GM23338 (cell line): ENCODE measurements around the gene BTN1A1. TPM values are rescaled to one million over a fixed set of nuclear protein-coding genes. Genes with fewer than 3 reads are reported as not detected.

Source experiments
- ATAC-seq: fragments of 200-7000 bp; cut with Tn5 transposase; 3 replicates; pipeline ENCODE4 v1.9.1; 2020
- DNase-seq: peaks from one replicate; pipeline ENCODE4 v3.0.0-alpha.2; 2015; ENCODE audit warnings: low spot score
- H2AFZ ChIP-seq: fragments of 200-600 bp; sonication (generic); 2 replicates; pipeline ENCODE4 v1.8.0; 2016; ENCODE audit warnings: antibody characterized with exemption, mild to moderate bottlenecking, moderate library complexity
- H3F3A ChIP-seq: fragments of 200-600 bp; sonication (generic); replicated peaks from 2 replicates; pipeline ENCODE4 v1.8.0; 2017; ENCODE audit warnings: antibody characterized with exemption, mixed run types, low read depth
- H3K27ac ChIP-seq: fragments of 200-600 bp; sonication (generic); 2 replicates; pipeline ENCODE4 v1.6.1; 2016; ENCODE audit warnings: low read depth
- H3K27me3 ChIP-seq: fragments of 200-600 bp; sonication (generic); 2 replicates; pipeline ENCODE4 v1.8.0; 2016; ENCODE audit warnings: mild to moderate bottlenecking, mixed run types, moderate library complexity; ENCODE audit not compliant: insufficient read depth
- H3K36me3 ChIP-seq: fragments of 200-600 bp; sonication (generic); 2 replicates; pipeline ENCODE4 v1.8.0; 2016; ENCODE audit warnings: mild to moderate bottlenecking; ENCODE audit not compliant: insufficient read depth
- H3K4me1 ChIP-seq: fragments of 200-600 bp; sonication (generic); 2 replicates; pipeline ENCODE4 v1.8.0; 2016; ENCODE audit warnings: mild to moderate bottlenecking, moderate library complexity; ENCODE audit not compliant: insufficient read depth
- H3K4me2 ChIP-seq: fragments of 200-600 bp; sonication (generic); 2 replicates; pipeline ENCODE4 v1.7.1; 2017; ENCODE audit warnings: mixed run types
- H3K4me3 ChIP-seq: fragments of 200-600 bp; sonication (generic); 2 replicates; pipeline ENCODE4 v1.6.1; 2016; ENCODE audit warnings: mixed run types
- H3K79me2 ChIP-seq: fragments of 200-600 bp; sonication (generic); replicated peaks from 2 replicates; pipeline ENCODE4 v1.8.0; 2017; ENCODE audit warnings: mild to moderate bottlenecking; ENCODE audit not compliant: insufficient read depth
- H3K9me2 ChIP-seq: fragments of 200-600 bp; sonication (generic); 2 replicates; pipeline ENCODE4 v1.8.0; 2017; ENCODE audit not compliant: insufficient read depth
- H4K20me1 ChIP-seq: fragments of 200-600 bp; sonication (generic); replicated peaks from 2 replicates; pipeline ENCODE4 v1.8.0; 2017; ENCODE audit warnings: mild to moderate bottlenecking; ENCODE audit not compliant: insufficient read depth
- H3K27ac Mint-ChIP-seq: 2 replicates; pipeline ENCODE4 v1.8.0; 2020; ENCODE audit warnings: inconsistent platforms, mild to moderate bottlenecking, moderate library complexity, mixed read lengths
- H3K27me3 Mint-ChIP-seq: 3 replicates; pipeline ENCODE4 v1.8.0; 2022; ENCODE audit warnings: low read depth, mild to moderate bottlenecking, moderate library complexity, mixed read lengths, inconsistent platforms; ENCODE audit not compliant: insufficient read depth, poor library complexity
- H3K36me3 Mint-ChIP-seq: 3 replicates; pipeline ENCODE4 v1.8.0; 2021; ENCODE audit warnings: low read depth, mild to moderate bottlenecking, inconsistent platforms, moderate library complexity, mixed read lengths
- H3K4me1 Mint-ChIP-seq: 3 replicates; pipeline ENCODE4 v1.8.0; 2020; ENCODE audit warnings: mild to moderate bottlenecking, inconsistent platforms, mixed read lengths
- H3K4me3 Mint-ChIP-seq: 3 replicates; pipeline ENCODE4 v1.8.0; 2021; ENCODE audit warnings: moderate library complexity, mild to moderate bottlenecking, inconsistent platforms, mixed read lengths
- H3K9me3 Mint-ChIP-seq: 3 replicates; pipeline ENCODE4 v1.8.0; 2020; ENCODE audit warnings: moderate library complexity, mild to moderate bottlenecking, inconsistent platforms, mixed read lengths
- ETS1 ChIP-seq: IDR thresholded peaks from 2 replicates; pipeline ENCODE4 v1.6.1; 2016; ENCODE audit warnings: antibody characterized with exemption
- EZH2phosphoT487 ChIP-seq: fragments of 200-600 bp; sonication (generic); IDR thresholded peaks from one replicate; pipeline ENCODE4 v1.8.1; 2018; ENCODE audit warnings: antibody characterized with exemption; ENCODE audit not compliant: unreplicated experiment
- JUNB ChIP-seq: IDR thresholded peaks from one replicate; pipeline ENCODE4 v1.6.1; 2016; ENCODE audit warnings: antibody characterized with exemption; ENCODE audit not compliant: unreplicated experiment
- NANOG ChIP-seq: IDR thresholded peaks from 2 replicates; pipeline ENCODE4 v1.6.1; 2016; ENCODE audit warnings: antibody characterized with exemption, borderline replicate concordance
- POLR2AphosphoS5 ChIP-seq: IDR thresholded peaks from 2 replicates; pipeline ENCODE4 v1.6.1; 2016; ENCODE audit warnings: antibody characterized with exemption, low read depth
- REST ChIP-seq: IDR thresholded peaks from one replicate; pipeline ENCODE4 v1.6.1; 2018; ENCODE audit warnings: antibody characterized with exemption; ENCODE audit not compliant: unreplicated experiment
- ZNF114 ChIP-seq: fragments of 250-450 bp; sonication (Bioruptor Pico); IDR thresholded peaks from 2 replicates; pipeline ENCODE4 v1.5.0; 2020; ENCODE audit warnings: mild to moderate bottlenecking, moderate library complexity
- ZNF331 ChIP-seq: fragments of 250-450 bp; sonication (Bioruptor Pico); IDR thresholded peaks from 2 replicates; pipeline ENCODE4 v1.5.0; 2020; ENCODE audit warnings: low read depth, mild to moderate bottlenecking, moderate library complexity
- ZNF462 ChIP-seq: fragments of 250-450 bp; sonication (Bioruptor Pico); IDR thresholded peaks from 2 replicates; pipeline ENCODE4 v1.5.0; 2020; ENCODE audit warnings: mild to moderate bottlenecking, moderate library complexity
- polyA plus RNA-seq: library from polyadenylated mRNA; unstranded; fragments of >200 nt; fragmentation: Nextera tagmentation; extraction: Ambion mirVana; gene quantifications from 2 replicates; pipeline ENCODE4 v1.2.1, GENCODE V29; 2016
- total RNA-seq: library from RNA; depleted of rRNA; stranded (reverse); fragments of >200 nt; shearing (Covaris generic); gene quantifications from 2 replicates; pipeline ENCODE4 v1.2.3, GENCODE V29; 2014

Gene BTN1A1
- total and polyA plus RNA-seq, 2 experiments from 2014 or later = 0.13 to 0.38 TPM

GRCh38 chr6:26487466-26487865 is 12.6 kb upstream of the BTN1A1 start:
- Histone ChIP-seq H3K27ac (no peak overlapping the region), H3K79me2 (no peaks in the 10 kb centered on the region), H3K4me1 (no peaks in the 10 kb centered on the region), H2AFZ (no peak overlapping the region), H3K4me2 (no peak overlapping the region), H3K27me3 (no peaks in the 10 kb centered on the region), H3F3A (no peaks in the 10 kb centered on the region), H3K9me2 (no peaks in the 10 kb centered on the region), H3K4me3 (no peak overlapping the region), H3K36me3 (no peaks in the 10 kb centered on the region), H4K20me1 (no peaks in the 10 kb centered on the region)
- DNase-seq = no peak
- H3K27me3 Mint-ChIP-seq = peaks cover 2% of the 10 kb centered on the region
- no peak for ATAC-seq
- TF ChIP-seq POLR2AphosphoS5 = no peak
- no peak for TF ChIP-seq JUNB
- TF ChIP-seq ZNF462 (CRISPR knock-in tag) = no peak
- no peak for TF ChIP-seq REST
- TF ChIP-seq ETS1 = no peak
- no peak for TF ChIP-seq EZH2phosphoT487
- TF ChIP-seq ZNF331 (CRISPR knock-in tag) = no peak
- TF ChIP-seq NANOG = no peak
- TF ChIP-seq ZNF114 = no peak
- H3K27ac Mint-ChIP-seq = no peak overlapping the region
- no peaks in the 10 kb centered on the region for H3K36me3 Mint-ChIP-seq
- peaks cover 1% of the 10 kb centered on the region; the same call in 2 of the 3 replicates for H3K9me3 Mint-ChIP-seq
- H3K4me3 Mint-ChIP-seq = no peak overlapping the region
- no peaks in the 10 kb centered on the region for H3K4me1 Mint-ChIP-seq
